GM12891 (cell line): Measurements from ENCODE around the gene PRKACB.

Experiments
- POLR2A ChIP-seq: IDR thresholded peaks from 2 replicates; pipeline ENCODE4 v1.6.1; 2011; ENCODE audit warnings: low read depth, low read length, control low read depth
- POLR2AphosphoS5 ChIP-seq: IDR thresholded peaks from 2 replicates; pipeline ENCODE4 v1.6.1; 2011; ENCODE audit warnings: low read depth, low read length, control low read depth
- SPI1 ChIP-seq: IDR thresholded peaks from 2 replicates; pipeline ENCODE4 v1.6.1; 2011; ENCODE audit warnings: low read depth, low read length, control low read depth
- TAF1 ChIP-seq: IDR thresholded peaks from 2 replicates; pipeline ENCODE4 v1.6.1; 2011; ENCODE audit warnings: low read depth, low read length, control low read depth

DNA sequence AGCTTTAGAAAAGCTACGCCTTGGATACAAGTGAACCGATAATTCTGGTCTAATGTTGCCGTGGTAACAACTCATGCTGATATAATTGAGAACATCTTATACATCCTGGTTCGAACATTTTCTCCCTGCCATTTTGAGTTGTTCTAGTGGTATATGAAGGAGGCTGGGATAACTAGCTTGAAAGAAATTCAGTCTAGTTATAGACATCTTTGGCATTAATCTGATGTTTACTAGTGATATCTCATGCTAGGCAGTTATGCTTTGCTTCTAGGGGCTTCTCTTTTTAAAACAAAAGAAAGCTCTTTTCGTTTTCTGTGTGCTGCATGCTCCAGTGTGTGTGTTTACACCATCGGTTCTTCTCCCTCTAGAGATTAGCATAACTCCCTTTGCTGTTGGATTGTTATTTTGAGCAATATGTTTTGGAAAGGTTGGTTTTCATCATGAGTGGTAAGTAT, 20.5 kb downstream of the PRKACB start:
- TF ChIP-seq TAF1 (no peak), POLR2AphosphoS5 (no peak), POLR2A (no peak), SPI1 (no peak)
